ENCODE data around the gene PHACTR2.
"Not testable (repeated sequence)": the region's sequence is repeated elsewhere in the genome, so short reads cannot be mapped to it uniquely, and the experiment has no call there.

PHACTR2 gene

GRCh38 chr6:143873600-143873999 is 195.8 kb downstream of the PHACTR2 start:
- not testable (repeated sequence) for DNase-seq

- DNase-seq: peak; percentile 19
Observed at GRCh38 chr6:143874503-143874902, 196.7 kb downstream of the PHACTR2 start.

GRCh38 chr6:143877584-143878271 is 200.0 kb downstream of the PHACTR2 start:
- DNase-seq: no peak

- no peak for DNase-seq
Observed at GRCh38 chr6:143878272-143878760, 200.6 kb downstream of the PHACTR2 start.

- no peak for DNase-seq
Observed at GRCh38 chr6:143880412-143880811, 202.6 kb downstream of the PHACTR2 start.

Measured in OCI-M1 (cell line).